ENCODE measurements around the gene GRB10.

The GRB10 gene

GRCh38 chr7:50544992-50545391, 237.7 kb downstream of the GRB10 start:
- no peak for DNase-seq (ENCODE audit: low read depth)

- DNase-seq (ENCODE audit: low read depth): no peak
Measured at GRCh38 chr7:50543776-50544442, 238.8 kb downstream of the GRB10 start.

- no peak for DNase-seq (ENCODE audit: low read depth)
Measured at GRCh38 chr7:50542132-50542531, 240.6 kb downstream of the GRB10 start.

- DNase-seq (ENCODE audit: low read depth): no peak
Measured at GRCh38 chr7:50540785-50541579, 241.7 kb downstream of the GRB10 start.

Measured in GM04504 (cell line).